Naive thymus-derived CD4-positive, alpha-beta T cell (primary cell): Measurements from ENCODE around the gene TPBG. TPM values are rescaled to one million over a fixed set of nuclear protein-coding genes. Genes with fewer than 3 reads are reported as not detected.
A peak's percentile ranks its signal among the peaks of the same experiment; 100 is the strongest.

Experiments used
- ATAC-seq: fragments of 150-1000 bp; cut with Tn5 transposase; 2 replicates; pipeline ENCODE4 v1.10.0; 2021; ENCODE audit warnings: mild to moderate bottlenecking, moderate library complexity
- CTCF ChIA-PET: fragments of 350-600 bp; sonication (Branson Sonifier 250); formaldehyde crosslinking; loops from one replicate; lab custom pipeline; 2021; ENCODE audit warnings: antibody characterized with exemption; lab: Charles Lee
- POLR2A ChIA-PET: fragments of 350-600 bp; sonication (Branson Sonifier 250); formaldehyde crosslinking; loops from one replicate; lab custom pipeline; 2021; ENCODE audit warnings: antibody characterized with exemption, inconsistent platforms; lab: Charles Lee
- DNase-seq, 9 donors: peaks; one replicate each; pipeline versions ENCODE4 v3.0.0 to v3.0.0-alpha.2; 2020 to 2022; ENCODE audit warnings: mixed read lengths in 1 of 9
- H3K27ac ChIP-seq: one replicate; pipeline ENCODE4 v1.7.0; 2013; ENCODE audit warnings: mild to moderate bottlenecking, low read depth, low read length, moderate library complexity
- H3K27me3 ChIP-seq, 2 donors: one replicate each; pipeline ENCODE4 v1.7.0; 2013; ENCODE audit warnings: low read length in 2 of 2, mild to moderate bottlenecking in 2 of 2, moderate library complexity in 2 of 2; ENCODE audit not compliant: control insufficient read depth in 2 of 2, insufficient read depth in 2 of 2
- H3K36me3 ChIP-seq, 3 experiments: 1 replicate in 2 of 3; 2 replicates in 1 of 3; pipeline ENCODE4 v1.7.0; 2013; ENCODE audit warnings: low read length in 3 of 3, mild to moderate bottlenecking in 3 of 3, moderate library complexity in 1 of 3; ENCODE audit not compliant: insufficient read depth in 3 of 3, control insufficient read depth in 2 of 3
- H3K4me1 ChIP-seq, 2 donors: one replicate each; pipeline ENCODE4 v1.7.0; 2013; ENCODE audit warnings: low read length in 2 of 2, mild to moderate bottlenecking in 2 of 2, moderate library complexity in 1 of 2; ENCODE audit not compliant: control insufficient read depth in 2 of 2, insufficient read depth in 2 of 2
- H3K4me3 ChIP-seq: 2 replicates; pipeline ENCODE4 v1.7.0; 2013; ENCODE audit warnings: mild to moderate bottlenecking, low read length
- H3K9me3 ChIP-seq, 3 experiments: 1 replicate in 2 of 3; 2 replicates in 1 of 3; pipeline ENCODE4 v1.7.0; 2013; ENCODE audit warnings: low read length in 3 of 3; ENCODE audit not compliant: control insufficient read depth in 2 of 3
- H3K27ac Mint-ChIP-seq, 9 donors: one replicate each; pipeline ENCODE4 v1.8.0; 2020 to 2022; ENCODE audit warnings: mixed read lengths in 9 of 9, mild to moderate bottlenecking in 8 of 9, moderate library complexity in 5 of 9, inconsistent platforms in 2 of 9
- H3K27me3 Mint-ChIP-seq, 5 donors: one replicate each; pipeline ENCODE4 v1.8.0; 2021 to 2022; ENCODE audit warnings: mixed read lengths in 5 of 5, mild to moderate bottlenecking in 1 of 5
- H3K36me3 Mint-ChIP-seq, 5 donors: one replicate each; pipeline ENCODE4 v1.8.0; 2020 to 2022; ENCODE audit warnings: mixed read lengths in 5 of 5, mild to moderate bottlenecking in 3 of 5, inconsistent platforms in 1 of 5
- H3K4me1 Mint-ChIP-seq, 7 donors: one replicate each; pipeline ENCODE4 v1.8.0; 2020 to 2022; ENCODE audit warnings: mixed read lengths in 7 of 7, mild to moderate bottlenecking in 3 of 7, inconsistent platforms in 1 of 7
- H3K4me3 Mint-ChIP-seq, 10 donors: one replicate each; pipeline ENCODE4 v1.8.0; 2020 to 2022; ENCODE audit warnings: mild to moderate bottlenecking in 10 of 10, mixed read lengths in 10 of 10, moderate library complexity in 6 of 10, inconsistent platforms in 2 of 10
- H3K9me3 Mint-ChIP-seq, 11 donors: one replicate each; pipeline ENCODE4 v1.8.0; 2020 to 2022; ENCODE audit warnings: mixed read lengths in 11 of 11, mild to moderate bottlenecking in 4 of 11, inconsistent platforms in 1 of 11, moderate library complexity in 1 of 11
- intact Hi-C, 2 donors: fragments of 100-400 bp; cut with micrococcal nuclease; formaldehyde crosslinking; loops; one replicate each; pipeline ENCODE4 v1.15.1; 2023
- polyA plus RNA-seq, 2 donors: library from polyadenylated mRNA; unstranded; fragments of 300-500 nt; fragmentation: Illumina TruSeq; gene quantifications; one replicate each; pipeline ENCODE4 v1.2.3, GENCODE V29; 2021
- total RNA-seq, 6 experiments: library from RNA in 5 of 6; stranded (reverse) in 5 of 6; gene quantifications; 1 replicate in 5 of 6; 2 replicates in 1 of 6; pipeline ENCODE4 v1.2.3 and lab custom pipeline; 2021 to 2026

TPBG gene, protein sequence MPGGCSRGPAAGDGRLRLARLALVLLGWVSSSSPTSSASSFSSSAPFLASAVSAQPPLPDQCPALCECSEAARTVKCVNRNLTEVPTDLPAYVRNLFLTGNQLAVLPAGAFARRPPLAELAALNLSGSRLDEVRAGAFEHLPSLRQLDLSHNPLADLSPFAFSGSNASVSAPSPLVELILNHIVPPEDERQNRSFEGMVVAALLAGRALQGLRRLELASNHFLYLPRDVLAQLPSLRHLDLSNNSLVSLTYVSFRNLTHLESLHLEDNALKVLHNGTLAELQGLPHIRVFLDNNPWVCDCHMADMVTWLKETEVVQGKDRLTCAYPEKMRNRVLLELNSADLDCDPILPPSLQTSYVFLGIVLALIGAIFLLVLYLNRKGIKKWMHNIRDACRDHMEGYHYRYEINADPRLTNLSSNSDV
- under 1 TPM in 1 of 5 experiments, not detected in 4; 0.34 TPM for total RNA-seq
- not detected for polyA plus RNA-seq
- total RNA-seq (lab: John Stamatoyannopoulos, UW): not detected

DNA sequence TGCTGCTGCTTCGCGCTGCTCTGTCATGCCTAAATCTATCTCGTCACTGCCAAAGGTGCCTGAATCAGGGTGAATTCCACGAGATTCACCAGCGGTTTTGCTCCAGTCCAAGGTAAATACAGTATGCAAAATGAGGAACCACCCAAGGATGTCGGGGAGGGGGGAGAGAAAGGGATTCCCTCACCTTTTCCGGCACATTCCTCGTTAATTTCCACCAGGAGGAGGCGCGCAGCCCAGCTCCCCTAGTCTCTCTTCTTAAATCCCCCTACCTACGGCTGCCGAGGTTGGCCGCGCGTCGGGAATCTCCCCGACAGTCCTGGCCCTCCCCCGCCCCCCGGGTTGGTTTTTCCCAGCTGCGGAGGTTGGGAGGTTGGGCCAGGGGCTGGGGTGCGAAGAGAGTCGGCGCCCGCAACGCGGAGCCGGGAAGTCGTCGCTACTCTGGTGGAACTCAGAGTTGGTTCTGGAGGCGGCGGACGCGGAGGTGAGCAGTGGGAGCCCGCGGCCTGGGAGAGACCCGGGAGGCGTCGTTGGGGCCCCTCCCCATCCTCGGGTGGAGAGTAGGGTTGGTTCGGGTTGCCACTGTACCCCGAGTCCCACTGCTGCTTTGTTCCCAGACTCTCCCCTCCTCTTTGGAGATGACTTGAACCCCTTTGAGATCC is at the start of gene TPBG:
Gene TPBG, plus strand, starts transcription at position 390 of the 659 bp plus-strand sequence. CDS start 1,145 bp downstream, outside the sequence.
- intact Hi-C loops: no loop called here
- H3K9me3 Mint-ChIP-seq: peaks cover 0 to 7% (median 0%) of the 10 kb centered on the region in 11 donors
- Histone ChIP-seq H3K9me3 (no peaks in the 10 kb centered on the region), H3K36me3 (no peaks in the 10 kb centered on the region), H3K4me1 (peaks cover 0 to 2% of the 10 kb centered on the region in 2 donors), H3K4me3 (peak within 1 kb of the TSS; percentile 37), H3K27ac (no peak within 1 kb of the TSS), H3K27me3 (no peaks in the 10 kb centered on the region)
- ATAC-seq (peak; percentile 43), DNase-seq (peak in 1 of 9 donors; percentile 22)
- peaks cover 0 to 27% (median 13%) of the 10 kb centered on the region in 7 donors for H3K4me1 Mint-ChIP-seq
- H3K27ac Mint-ChIP-seq: peak within 1 kb of the TSS in 1 of 9 donors; percentile 55
- CTCF ChIA-PET: no interaction called here
- H3K27me3 Mint-ChIP-seq: peaks cover 55 to 68% (median 61%) of the 10 kb centered on the region in 5 donors
- peak within 1 kb of the TSS; percentile 58 to 89 (median 74) for H3K4me3 Mint-ChIP-seq
- peaks cover 0 to 5% (median 0%) of the 10 kb centered on the region in 5 donors for H3K36me3 Mint-ChIP-seq
- POLR2A ChIA-PET: no interaction called here

DNA sequence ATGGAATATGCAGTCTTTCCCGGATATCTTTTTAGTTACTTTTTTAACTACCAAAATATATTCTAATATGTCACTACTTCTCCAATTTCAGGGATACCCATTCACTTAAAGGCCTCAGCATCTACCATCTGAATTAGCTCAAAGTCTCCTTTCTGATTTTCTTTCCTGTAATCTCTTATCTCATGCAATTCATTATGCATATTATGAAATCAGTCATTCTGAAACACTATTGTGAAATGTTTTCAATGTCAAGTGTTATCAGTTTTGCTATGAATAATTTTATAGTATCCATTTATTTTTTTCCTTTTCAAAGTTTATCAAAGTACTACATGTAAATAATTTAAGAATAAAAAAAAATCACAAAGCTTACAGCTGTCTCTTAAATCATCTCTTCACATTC is 41.2 kb upstream of the TPBG start:
- H3K4me3 ChIP-seq: no peak overlapping the region
- intact Hi-C loops: no loop called here
- no peak overlapping the region for H3K27ac ChIP-seq
- peaks cover 0 to 5% (median 4%) of the 10 kb centered on the region in 5 donors for H3K27me3 Mint-ChIP-seq
- POLR2A ChIA-PET: no interaction called here
- H3K27me3 ChIP-seq: no peaks in the 10 kb centered on the region
- peaks cover 0 to 3% (median 0%) of the 10 kb centered on the region in 11 donors for H3K9me3 Mint-ChIP-seq
- H3K4me3 Mint-ChIP-seq: no peak overlapping the region
- no peaks in the 10 kb centered on the region for H3K9me3 ChIP-seq
- peaks cover 0 to 1% (median 0%) of the 10 kb centered on the region in 7 donors for H3K4me1 Mint-ChIP-seq
- DNase-seq: no peak
- H3K27ac Mint-ChIP-seq: no peak overlapping the region
- no peaks in the 10 kb centered on the region for H3K36me3 ChIP-seq
- no peaks in the 10 kb centered on the region for H3K4me1 ChIP-seq
- CTCF ChIA-PET: no interaction called here
- no peaks in the 10 kb centered on the region for H3K36me3 Mint-ChIP-seq
- no peak for ATAC-seq

DNA sequence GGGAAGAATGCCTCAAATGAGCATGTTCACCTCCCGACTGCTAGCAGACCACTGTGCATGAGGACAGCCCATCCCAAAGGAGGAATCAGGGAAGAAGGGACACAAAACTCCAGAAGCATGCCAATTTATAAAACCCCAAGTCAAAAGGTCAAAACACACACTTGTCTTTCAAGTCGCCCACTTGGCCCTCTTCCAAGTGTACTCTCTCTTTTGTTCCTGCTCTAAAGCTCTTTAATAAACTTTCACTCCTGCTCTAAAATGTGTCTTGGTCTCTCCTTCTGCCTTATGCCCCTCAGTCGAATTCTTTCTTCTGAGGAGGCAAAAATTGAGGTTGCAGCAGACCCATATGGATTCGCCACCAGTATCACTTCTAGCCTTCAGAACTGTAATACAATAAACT is 33.9 kb upstream of the TPBG start:
- no peaks in the 10 kb centered on the region for H3K36me3 ChIP-seq
- no peaks in the 10 kb centered on the region for H3K4me1 ChIP-seq
- DNase-seq: no peak
- Mint-ChIP-seq H3K27me3 (peaks cover 0 to 40% (median 19%) of the 10 kb centered on the region in 5 donors), H3K27ac (no peak overlapping the region), H3K36me3 (no peaks in the 10 kb centered on the region), H3K4me1 (no peaks in the 10 kb centered on the region), H3K9me3 (peaks cover 0 to 3% (median 0%) of the 10 kb centered on the region in 11 donors), H3K4me3 (no peak overlapping the region)
- intact Hi-C loops: no loop called here
- ATAC-seq: no peak
- no peaks in the 10 kb centered on the region for H3K27me3 ChIP-seq
- H3K9me3 ChIP-seq: no peaks in the 10 kb centered on the region
- POLR2A ChIA-PET: no interaction called here
- H3K27ac ChIP-seq: no peak overlapping the region
- no peak overlapping the region for H3K4me3 ChIP-seq
- CTCF ChIA-PET: no interaction called here

DNA sequence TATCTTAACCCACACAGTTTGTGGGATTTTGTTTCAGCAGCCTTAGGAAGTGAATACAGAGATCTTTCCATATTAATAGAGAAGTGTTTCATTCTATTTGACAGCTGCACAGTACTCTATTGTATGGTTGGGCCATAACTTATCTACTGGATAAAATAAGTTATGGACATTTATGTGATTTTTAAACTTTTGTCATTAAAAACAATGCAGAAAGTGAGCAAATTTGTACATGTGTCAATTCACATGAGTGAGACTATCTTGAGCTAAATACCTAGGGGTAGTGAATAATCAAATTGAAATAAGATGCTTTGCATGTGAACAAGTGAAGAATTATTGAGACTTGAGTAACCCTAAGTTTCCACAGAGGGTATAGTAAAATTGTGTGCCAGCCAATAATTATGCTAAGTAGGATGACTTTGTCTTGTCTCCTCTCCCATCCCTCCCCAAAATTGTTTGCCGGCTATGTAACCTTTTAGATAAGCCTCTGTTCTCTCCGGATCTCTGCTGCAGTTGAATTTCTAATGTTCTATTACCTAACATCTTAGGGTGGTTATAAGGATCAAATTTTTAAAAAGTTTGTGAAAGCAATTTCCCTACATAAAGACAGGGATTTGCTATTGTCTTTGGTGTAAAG is 33.3 kb upstream of the TPBG start:
- H3K4me1 ChIP-seq: no peaks in the 10 kb centered on the region
- Mint-ChIP-seq H3K4me1 (no peaks in the 10 kb centered on the region), H3K9me3 (peaks cover 0 to 3% (median 0%) of the 10 kb centered on the region in 11 donors), H3K4me3 (no peak overlapping the region), H3K27ac (no peak overlapping the region), H3K36me3 (no peaks in the 10 kb centered on the region), H3K27me3 (peaks cover 0 to 45% (median 23%) of the 10 kb centered on the region in 5 donors)
- ChIA-PET POLR2A (no interaction called here), CTCF (no interaction called here)
- no peaks in the 10 kb centered on the region for H3K9me3 ChIP-seq
- ATAC-seq: no peak
- H3K4me3 ChIP-seq: no peak overlapping the region
- no peak for DNase-seq
- intact Hi-C loops: no loop called here
- H3K27me3 ChIP-seq: no peaks in the 10 kb centered on the region
- no peaks in the 10 kb centered on the region for H3K36me3 ChIP-seq
- H3K27ac ChIP-seq: no peak overlapping the region

DNA sequence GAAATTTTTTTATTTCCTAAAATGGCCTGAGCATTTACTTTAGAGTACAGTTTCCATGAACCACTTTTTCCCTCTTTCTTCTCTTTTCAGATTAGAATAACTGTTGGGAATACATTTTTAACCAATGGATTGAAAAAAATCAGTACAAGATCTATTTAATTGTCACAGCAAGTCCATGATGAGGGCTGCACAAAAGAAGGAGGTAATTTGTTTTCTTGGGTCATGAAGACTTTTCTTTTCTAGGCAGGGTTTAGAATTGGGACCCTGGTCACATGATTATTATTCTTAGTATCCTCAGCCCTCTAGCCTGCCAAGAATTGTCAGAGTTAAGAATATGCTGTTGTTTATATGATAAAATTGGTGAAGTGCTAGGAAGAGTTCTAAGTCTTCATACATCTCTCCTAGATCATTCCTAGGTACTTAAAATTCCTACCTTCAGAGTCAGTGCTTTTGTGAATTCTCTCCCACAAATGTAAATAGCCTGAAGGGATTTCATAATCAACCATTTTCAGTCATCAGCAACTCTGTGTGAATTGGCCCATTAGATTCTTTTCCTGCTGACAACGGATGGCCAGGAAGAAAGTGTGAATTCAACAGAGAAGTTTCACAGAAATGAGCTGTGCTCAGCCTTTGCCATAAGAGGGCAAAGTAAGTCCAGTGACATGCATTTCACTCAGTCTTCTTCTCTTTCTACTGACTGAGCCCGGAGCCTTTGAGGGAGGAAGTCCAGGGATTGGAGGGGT is 32.4 kb upstream of the TPBG start:
- peaks cover 0 to 3% (median 0%) of the 10 kb centered on the region in 11 donors for H3K9me3 Mint-ChIP-seq
- H3K9me3 ChIP-seq: no peaks in the 10 kb centered on the region
- POLR2A ChIA-PET: no interaction called here
- no peaks in the 10 kb centered on the region for H3K27me3 ChIP-seq
- H3K27ac ChIP-seq: no peak overlapping the region
- H3K4me3 ChIP-seq: no peak overlapping the region
- no peak overlapping the region for H3K27ac Mint-ChIP-seq
- H3K4me3 Mint-ChIP-seq: no peak overlapping the region
- CTCF ChIA-PET: no interaction called here
- H3K4me1 ChIP-seq: no peaks in the 10 kb centered on the region
- intact Hi-C loops: no loop called here
- DNase-seq (no peak), ATAC-seq (no peak)
- no peaks in the 10 kb centered on the region for H3K36me3 Mint-ChIP-seq
- H3K27me3 Mint-ChIP-seq: peaks cover 0 to 47% (median 27%) of the 10 kb centered on the region in 5 donors
- H3K4me1 Mint-ChIP-seq: no peaks in the 10 kb centered on the region
- H3K36me3 ChIP-seq: no peaks in the 10 kb centered on the region

DNA sequence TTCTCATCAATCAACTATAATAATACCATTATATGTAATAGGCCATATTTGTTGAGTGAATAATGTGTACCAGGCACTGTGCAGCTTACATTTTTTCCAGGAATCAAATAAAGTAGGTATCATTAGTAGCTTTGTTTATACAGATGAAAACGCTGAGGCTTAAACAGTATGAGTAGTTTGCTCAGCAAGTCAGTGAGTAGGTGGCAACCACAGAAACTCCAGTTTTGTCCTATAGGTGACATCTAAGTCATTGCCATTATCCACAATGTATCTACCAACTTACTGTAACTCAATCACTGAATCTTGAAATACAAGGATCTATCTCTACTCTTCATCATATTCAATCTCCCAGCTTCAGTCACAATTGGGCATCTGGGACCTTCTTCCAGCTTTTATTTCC is 29.8 kb upstream of the TPBG start:
- CTCF ChIA-PET: no interaction called here
- POLR2A ChIA-PET: no interaction called here
- ATAC-seq (no peak), DNase-seq (no peak)
- Histone ChIP-seq H3K27ac (no peak overlapping the region), H3K27me3 (no peaks in the 10 kb centered on the region), H3K9me3 (no peaks in the 10 kb centered on the region), H3K36me3 (no peaks in the 10 kb centered on the region), H3K4me1 (no peaks in the 10 kb centered on the region), H3K4me3 (no peak overlapping the region)
- Mint-ChIP-seq H3K4me1 (no peaks in the 10 kb centered on the region), H3K4me3 (no peak overlapping the region), H3K36me3 (no peaks in the 10 kb centered on the region), H3K9me3 (peaks cover 0 to 3% (median 0%) of the 10 kb centered on the region in 11 donors), H3K27me3 (peaks cover 0 to 37% (median 22%) of the 10 kb centered on the region in 5 donors), H3K27ac (no peak overlapping the region)
- intact Hi-C loops: no loop called here
